Measurements from ENCODE around the gene RAD51B. TPM values are rescaled to one million over a fixed set of nuclear protein-coding genes. Genes with fewer than 3 reads are reported as not detected.
"Not testable (repeated sequence)": the region's sequence is repeated elsewhere in the genome, so short reads cannot be mapped to it uniquely, and the experiment has no call there.

RAD51B gene
- total and polyA plus RNA-seq, 4 donors: 2.8 to 39.6 (median 13.3) TPM; not detected in 1

DNA sequence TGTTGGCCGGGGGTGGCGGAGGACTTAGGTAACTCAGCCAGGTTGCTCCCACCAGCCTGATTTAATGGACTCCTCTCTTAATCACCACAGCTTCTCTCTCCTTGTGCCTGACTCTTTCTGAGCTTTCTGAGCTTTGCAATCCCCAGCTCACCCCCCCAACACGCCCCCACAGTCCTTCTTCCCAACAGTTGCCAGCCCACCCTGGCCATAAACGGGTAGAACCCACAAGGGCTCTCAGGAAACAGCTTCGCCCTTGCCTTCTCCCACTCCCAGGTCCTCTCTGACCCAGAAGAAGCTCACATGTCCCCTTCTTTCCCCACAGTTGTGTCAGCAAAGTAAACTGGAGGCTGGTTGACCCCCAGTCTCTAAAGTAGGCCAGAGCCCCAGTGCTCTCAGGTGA lies 940.4 kb downstream of the RAD51B start:
- ATAC-seq (ENCODE audit: low FRiP score) (no peak), DNase-seq (peak in 1 of 2 donors; percentile 32)
- intact Hi-C loops (cut with DNase I): loop anchor here in 1 of 2 donors (5.0 kb wide), 1 partner anchor 43 kb away; no protein-coding TSS in a partner anchor
- no peaks in the 10 kb centered on the region for H3K27me3 ChIP-seq (ENCODE audit: control insufficient read depth in 1 of 2, insufficient read depth in 2 of 2, low read length in 1 of 2)
- WGBS, 2 donors: 77 to 91% methylated on average over 5 of the region's 5 CpGs
- no peak overlapping the region for H3K4me3 ChIP-seq (ENCODE audit: low read length in 2 of 2)
- H3K36me3 ChIP-seq (ENCODE audit: control insufficient read depth in 1 of 2, insufficient read depth in 2 of 2, low read length in 1 of 2): no peaks in the 10 kb centered on the region
- no peaks in the 10 kb centered on the region for H3K9me3 ChIP-seq (ENCODE audit: control insufficient read depth, low read length)
- no peaks in the 10 kb centered on the region for H3K4me1 ChIP-seq (ENCODE audit: control insufficient read depth in 1 of 2, insufficient read depth in 2 of 2, low read length in 2 of 2)
- H3K27ac ChIP-seq (ENCODE audit: low read depth in 1 of 2, low read length in 2 of 2): no peak overlapping the region

DNA sequence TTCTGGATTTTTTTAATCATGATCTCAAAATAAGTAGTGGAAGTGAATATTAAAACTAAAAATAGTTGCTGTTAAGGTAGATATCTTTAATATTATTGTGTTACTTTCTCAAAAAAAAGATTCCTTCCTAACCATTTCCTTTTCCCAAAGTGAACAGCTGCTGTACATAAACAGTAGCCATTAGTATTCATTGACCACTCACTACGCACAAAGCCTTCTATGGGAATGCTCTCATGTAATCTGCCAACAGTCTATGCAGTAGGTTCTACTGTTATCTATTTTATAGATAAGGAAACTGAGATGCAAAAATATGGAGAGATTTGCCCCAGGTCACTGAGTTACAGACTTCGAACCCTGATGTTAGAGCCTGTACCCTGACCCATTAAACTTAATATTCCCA lies 941.2 kb downstream of the RAD51B start:
- no peaks in the 10 kb centered on the region for H3K36me3 ChIP-seq (ENCODE audit: control insufficient read depth in 1 of 2, insufficient read depth in 2 of 2, low read length in 1 of 2)
- no peak overlapping the region for H3K27ac ChIP-seq (ENCODE audit: low read depth in 1 of 2, low read length in 2 of 2)
- H3K9me3 ChIP-seq (ENCODE audit: control insufficient read depth, low read length): no peaks in the 10 kb centered on the region
- DNase-seq (no peak), ATAC-seq (ENCODE audit: low FRiP score) (no peak)
- intact Hi-C loops (cut with DNase I): no loop called here
- H3K4me1 ChIP-seq (ENCODE audit: control insufficient read depth in 1 of 2, insufficient read depth in 2 of 2, low read length in 2 of 2): no peaks in the 10 kb centered on the region
- 93 to 94% methylated on average over 2 of the region's 2 CpGs for WGBS, 2 donors
- H3K27me3 ChIP-seq (ENCODE audit: control insufficient read depth in 1 of 2, insufficient read depth in 2 of 2, low read length in 1 of 2): no peaks in the 10 kb centered on the region
- H3K4me3 ChIP-seq (ENCODE audit: low read length in 2 of 2): no peak overlapping the region

DNA sequence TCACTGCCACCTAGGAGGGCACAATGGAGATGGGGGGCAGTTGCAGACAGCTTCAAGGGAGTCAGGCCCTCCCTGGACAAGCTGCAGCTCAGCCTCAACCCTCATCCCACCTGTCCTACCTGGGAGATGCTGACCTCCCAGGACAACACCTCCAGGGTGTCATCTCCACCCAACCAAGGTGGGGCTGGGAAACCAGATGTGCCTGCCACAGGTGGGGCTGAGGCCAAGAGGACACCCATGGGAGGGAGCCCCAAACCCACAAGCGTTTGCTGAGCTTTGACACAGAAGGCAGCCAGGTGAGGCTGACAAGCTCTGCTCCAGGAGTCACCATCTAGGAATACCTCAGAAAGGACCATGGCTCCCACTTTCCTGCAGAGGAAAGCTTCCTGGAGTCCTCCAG lies 941.8 kb downstream of the RAD51B start:
- intact Hi-C loops (cut with DNase I): no loop called here
- H3K4me1 ChIP-seq (ENCODE audit: control insufficient read depth in 1 of 2, insufficient read depth in 2 of 2, low read length in 2 of 2): no peaks in the 10 kb centered on the region
- H3K4me3 ChIP-seq (ENCODE audit: low read length in 2 of 2): no peak overlapping the region
- no peaks in the 10 kb centered on the region for H3K36me3 ChIP-seq (ENCODE audit: control insufficient read depth in 1 of 2, insufficient read depth in 2 of 2, low read length in 1 of 2)
- ATAC-seq (ENCODE audit: low FRiP score) (no peak), DNase-seq (peak in 1 of 2 donors; percentile 45)
- no peaks in the 10 kb centered on the region for H3K27me3 ChIP-seq (ENCODE audit: control insufficient read depth in 1 of 2, insufficient read depth in 2 of 2, low read length in 1 of 2)
- no peaks in the 10 kb centered on the region for H3K9me3 ChIP-seq (ENCODE audit: control insufficient read depth, low read length)
- 96 to 100% methylated on average over 1 of the region's 1 CpG for WGBS, 2 donors
- H3K27ac ChIP-seq (ENCODE audit: low read depth in 1 of 2, low read length in 2 of 2): no peak overlapping the region

DNA sequence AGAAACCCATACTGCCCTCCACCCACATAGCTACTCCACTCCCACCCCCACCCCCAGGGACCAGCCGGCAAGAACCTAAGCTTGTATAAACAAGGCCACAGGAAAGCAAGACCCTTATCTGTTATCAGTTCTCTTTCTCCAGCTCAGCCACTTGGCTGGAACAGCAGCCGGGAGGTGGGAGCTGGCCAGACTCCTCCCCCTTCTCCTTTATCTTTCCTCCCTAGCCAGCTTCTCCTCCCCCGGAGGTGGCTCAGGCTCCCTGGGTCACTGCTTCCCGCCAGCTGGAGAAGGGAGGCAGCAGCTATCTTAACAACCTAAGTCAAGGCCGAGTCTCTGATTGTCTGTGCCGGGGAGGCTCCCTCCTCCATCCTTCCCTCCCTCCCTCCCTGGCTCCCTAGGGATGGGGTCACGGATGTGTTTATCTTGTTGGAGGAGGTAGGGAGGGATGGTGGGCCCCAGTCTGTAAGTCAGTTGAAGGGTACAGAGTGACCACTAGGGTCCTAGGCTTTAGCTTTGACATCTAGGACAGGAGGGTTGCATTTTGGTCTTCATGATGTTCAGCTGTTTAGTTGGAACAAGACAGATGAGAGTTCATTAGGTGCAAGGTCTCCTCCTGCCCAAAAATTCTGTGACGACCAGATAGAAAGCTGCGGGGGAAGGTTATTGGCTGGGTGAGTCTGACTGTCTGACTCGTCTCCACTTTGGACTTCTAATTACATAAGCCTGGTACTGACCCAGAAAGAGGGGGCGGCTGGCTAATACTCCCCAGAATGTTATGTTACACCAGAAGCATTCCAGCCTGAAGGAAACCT lies 943.6 kb downstream of the RAD51B start:
- Histone ChIP-seq H3K4me3 (ENCODE audit: low read length in 2 of 2) (no peak overlapping the region), H3K9me3 (ENCODE audit: control insufficient read depth, low read length) (no peaks in the 10 kb centered on the region), H3K4me1 (ENCODE audit: control insufficient read depth in 1 of 2, insufficient read depth in 2 of 2, low read length in 2 of 2) (no peaks in the 10 kb centered on the region), H3K27me3 (ENCODE audit: control insufficient read depth in 1 of 2, insufficient read depth in 2 of 2, low read length in 1 of 2) (no peaks in the 10 kb centered on the region), H3K27ac (ENCODE audit: low read depth in 1 of 2, low read length in 2 of 2) (no peak overlapping the region), H3K36me3 (ENCODE audit: control insufficient read depth in 1 of 2, insufficient read depth in 2 of 2, low read length in 1 of 2) (no peaks in the 10 kb centered on the region)
- peak; percentile 86 for ATAC-seq (ENCODE audit: low FRiP score)
- DNase-seq: peak; percentile 80 to 87
- intact Hi-C loops (cut with DNase I): no loop called here
- 14 to 17% methylated on average over 11 of the region's 11 CpGs for WGBS, 2 donors

DNA sequence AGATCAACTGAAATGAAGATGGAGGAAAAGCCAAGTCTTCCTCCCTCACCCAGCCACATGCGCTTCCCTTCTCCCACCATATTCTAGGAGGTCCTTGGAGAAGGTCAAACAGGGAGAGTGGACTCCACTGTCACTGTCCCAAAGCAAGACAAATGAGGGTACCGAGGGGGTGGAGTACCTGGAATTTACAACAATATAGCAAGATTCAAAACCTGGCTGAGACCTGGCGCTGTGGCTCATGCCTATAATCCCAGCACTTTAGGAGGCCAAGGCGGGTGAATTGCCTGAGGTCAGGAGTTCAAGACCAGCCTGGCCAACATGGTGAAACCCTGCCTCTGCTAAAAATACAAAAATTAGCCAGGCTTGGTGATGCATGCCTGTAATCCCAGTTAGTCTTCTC lies 944.3 kb downstream of the RAD51B start:
- DNase-seq; ATAC-seq (ENCODE audit: low FRiP score); H3K27me3 ChIP-seq (ENCODE audit: control insufficient read depth in 1 of 2, insufficient read depth in 2 of 2, low read length in 1 of 2); H3K4me3 ChIP-seq (ENCODE audit: low read length in 2 of 2); H3K36me3 ChIP-seq (ENCODE audit: control insufficient read depth in 1 of 2, insufficient read depth in 2 of 2, low read length in 1 of 2); H3K9me3 ChIP-seq (ENCODE audit: control insufficient read depth, low read length); intact Hi-C loops (cut with DNase I); H3K27ac ChIP-seq (ENCODE audit: low read depth in 1 of 2, low read length in 2 of 2); H3K4me1 ChIP-seq (ENCODE audit: control insufficient read depth in 1 of 2, insufficient read depth in 2 of 2, low read length in 2 of 2): not testable (repeated sequence)
- WGBS, 2 donors: 94 to 97% methylated on average over 4 of the region's 4 CpGs

DNA sequence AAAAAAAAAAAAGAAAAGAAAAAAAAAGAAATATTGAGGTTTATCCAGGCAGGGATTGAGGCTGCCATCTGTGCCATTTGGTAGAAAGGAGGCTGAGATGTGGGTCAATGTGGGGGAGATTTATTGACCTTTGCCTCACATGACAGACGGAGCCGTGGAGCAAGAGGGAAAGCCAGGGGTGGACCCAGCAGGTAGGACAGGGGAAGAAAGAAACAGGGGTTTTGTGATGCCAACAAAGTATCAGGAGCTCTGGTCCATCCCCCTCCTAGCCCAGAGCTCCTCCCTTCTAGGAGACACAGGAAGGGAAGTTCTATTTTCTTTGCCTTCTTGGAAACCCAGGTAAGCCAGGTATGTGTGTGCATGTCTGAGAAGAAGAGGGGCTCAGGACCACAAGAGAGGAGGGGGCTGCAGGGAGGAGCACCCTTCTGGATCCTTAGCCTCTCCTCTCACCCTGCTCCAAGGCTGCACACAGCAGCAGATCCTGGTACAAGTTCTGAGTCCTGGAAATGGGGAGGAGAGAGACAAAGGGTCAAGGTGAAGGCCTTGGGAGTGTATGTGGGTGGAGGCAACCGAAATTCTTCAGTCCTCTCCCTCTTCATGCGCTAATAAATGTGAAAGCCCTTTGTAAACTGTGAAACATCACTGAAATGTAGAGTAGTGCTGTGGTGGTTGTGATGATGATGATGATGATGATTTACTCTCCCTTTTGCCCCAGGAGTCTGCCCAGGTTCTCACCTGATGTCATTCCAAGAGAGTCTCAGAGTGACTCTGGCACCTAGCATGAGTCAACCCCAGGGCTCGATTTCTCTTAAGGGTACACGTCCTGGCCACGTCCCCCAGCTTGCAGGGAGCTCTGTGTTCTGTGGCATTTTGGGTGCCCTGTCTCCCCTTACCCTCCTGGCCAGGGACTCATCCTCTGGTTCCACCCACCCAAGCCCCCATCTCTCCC lies 947.0 kb downstream of the RAD51B start:
- Histone ChIP-seq H3K27ac (ENCODE audit: low read depth in 1 of 2, low read length in 2 of 2) (no peak overlapping the region), H3K27me3 (ENCODE audit: control insufficient read depth in 1 of 2, insufficient read depth in 2 of 2, low read length in 1 of 2) (no peaks in the 10 kb centered on the region), H3K9me3 (ENCODE audit: control insufficient read depth, low read length) (no peaks in the 10 kb centered on the region), H3K36me3 (ENCODE audit: control insufficient read depth in 1 of 2, insufficient read depth in 2 of 2, low read length in 1 of 2) (no peaks in the 10 kb centered on the region), H3K4me3 (ENCODE audit: low read length in 2 of 2) (no peak overlapping the region), H3K4me1 (ENCODE audit: control insufficient read depth in 1 of 2, insufficient read depth in 2 of 2, low read length in 2 of 2) (no peaks in the 10 kb centered on the region)
- DNase-seq (no peak), ATAC-seq (ENCODE audit: low FRiP score) (no peak)
- intact Hi-C loops (cut with DNase I): no loop called here
- 81 to 95% methylated on average over 7 of the region's 7 CpGs for WGBS, 2 donors

DNA sequence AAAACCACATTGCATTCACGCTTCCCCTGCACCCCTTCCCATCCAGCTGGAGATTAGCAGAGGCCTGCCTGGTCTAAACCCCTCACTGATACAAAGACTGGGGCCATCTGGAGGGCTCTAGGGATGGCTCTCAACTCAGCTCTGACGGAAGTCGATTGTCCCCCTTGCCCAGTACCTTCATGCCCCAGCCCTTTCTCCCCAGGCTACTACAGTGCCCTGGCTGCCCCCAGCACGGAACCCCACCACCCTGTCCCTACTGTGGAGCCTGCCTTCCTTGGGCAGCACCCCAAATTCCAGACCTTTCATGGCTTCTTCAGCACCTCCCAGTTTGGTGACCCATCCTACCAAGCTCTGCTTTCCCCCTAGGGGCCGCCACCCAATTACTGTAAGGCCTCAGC lies 947.7 kb downstream of the RAD51B start:
- Histone ChIP-seq H3K4me1 (ENCODE audit: control insufficient read depth in 1 of 2, insufficient read depth in 2 of 2, low read length in 2 of 2) (no peaks in the 10 kb centered on the region), H3K27ac (ENCODE audit: low read depth in 1 of 2, low read length in 2 of 2) (no peak overlapping the region), H3K9me3 (ENCODE audit: control insufficient read depth, low read length) (no peaks in the 10 kb centered on the region), H3K36me3 (ENCODE audit: control insufficient read depth in 1 of 2, insufficient read depth in 2 of 2, low read length in 1 of 2) (no peaks in the 10 kb centered on the region), H3K4me3 (ENCODE audit: low read length in 2 of 2) (no peak overlapping the region), H3K27me3 (ENCODE audit: control insufficient read depth in 1 of 2, insufficient read depth in 2 of 2, low read length in 1 of 2) (no peaks in the 10 kb centered on the region)
- WGBS, 2 donors: 96 to 97% methylated on average over 5 of the region's 5 CpGs
- no peak for ATAC-seq (ENCODE audit: low FRiP score)
- DNase-seq: no peak
- intact Hi-C loops (cut with DNase I): no loop called here

DNA sequence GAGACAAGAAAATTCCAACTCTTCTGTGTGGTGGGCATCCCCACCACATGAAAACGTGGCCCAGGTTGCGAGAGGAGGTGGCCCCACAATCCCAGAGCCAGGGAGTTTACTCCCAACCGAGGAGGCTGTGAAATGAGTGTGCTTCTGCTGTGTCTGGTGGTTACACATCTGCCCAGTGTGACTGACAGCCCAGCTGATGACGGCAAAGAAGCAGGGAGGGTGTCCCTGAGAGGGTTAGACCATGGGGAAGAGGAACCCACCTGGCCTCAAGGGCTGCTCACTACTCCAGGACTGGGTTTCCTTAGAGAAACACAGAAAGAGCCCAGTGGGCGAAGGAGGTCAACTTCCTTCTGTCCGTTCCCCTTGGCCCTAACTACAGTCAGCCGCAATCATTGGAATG lies 948.7 kb downstream of the RAD51B start:
- intact Hi-C loops (cut with DNase I): no loop called here
- H3K4me1 ChIP-seq (ENCODE audit: control insufficient read depth in 1 of 2, insufficient read depth in 2 of 2, low read length in 2 of 2): no peaks in the 10 kb centered on the region
- no peak overlapping the region for H3K4me3 ChIP-seq (ENCODE audit: low read length in 2 of 2)
- H3K9me3 ChIP-seq (ENCODE audit: control insufficient read depth, low read length): no peaks in the 10 kb centered on the region
- DNase-seq (peak; percentile 14 to 46), ATAC-seq (ENCODE audit: low FRiP score) (no peak)
- WGBS, 2 donors: 93 to 96% methylated on average over 7 of the region's 7 CpGs
- H3K36me3 ChIP-seq (ENCODE audit: control insufficient read depth in 1 of 2, insufficient read depth in 2 of 2, low read length in 1 of 2): no peaks in the 10 kb centered on the region
- no peak overlapping the region for H3K27ac ChIP-seq (ENCODE audit: low read depth in 1 of 2, low read length in 2 of 2)
- H3K27me3 ChIP-seq (ENCODE audit: control insufficient read depth in 1 of 2, insufficient read depth in 2 of 2, low read length in 1 of 2): no peaks in the 10 kb centered on the region

Data from aorta (tissue), 5 donors.